ENCODE measurements around the gene TPP2.

The TPP2 gene

DNA sequence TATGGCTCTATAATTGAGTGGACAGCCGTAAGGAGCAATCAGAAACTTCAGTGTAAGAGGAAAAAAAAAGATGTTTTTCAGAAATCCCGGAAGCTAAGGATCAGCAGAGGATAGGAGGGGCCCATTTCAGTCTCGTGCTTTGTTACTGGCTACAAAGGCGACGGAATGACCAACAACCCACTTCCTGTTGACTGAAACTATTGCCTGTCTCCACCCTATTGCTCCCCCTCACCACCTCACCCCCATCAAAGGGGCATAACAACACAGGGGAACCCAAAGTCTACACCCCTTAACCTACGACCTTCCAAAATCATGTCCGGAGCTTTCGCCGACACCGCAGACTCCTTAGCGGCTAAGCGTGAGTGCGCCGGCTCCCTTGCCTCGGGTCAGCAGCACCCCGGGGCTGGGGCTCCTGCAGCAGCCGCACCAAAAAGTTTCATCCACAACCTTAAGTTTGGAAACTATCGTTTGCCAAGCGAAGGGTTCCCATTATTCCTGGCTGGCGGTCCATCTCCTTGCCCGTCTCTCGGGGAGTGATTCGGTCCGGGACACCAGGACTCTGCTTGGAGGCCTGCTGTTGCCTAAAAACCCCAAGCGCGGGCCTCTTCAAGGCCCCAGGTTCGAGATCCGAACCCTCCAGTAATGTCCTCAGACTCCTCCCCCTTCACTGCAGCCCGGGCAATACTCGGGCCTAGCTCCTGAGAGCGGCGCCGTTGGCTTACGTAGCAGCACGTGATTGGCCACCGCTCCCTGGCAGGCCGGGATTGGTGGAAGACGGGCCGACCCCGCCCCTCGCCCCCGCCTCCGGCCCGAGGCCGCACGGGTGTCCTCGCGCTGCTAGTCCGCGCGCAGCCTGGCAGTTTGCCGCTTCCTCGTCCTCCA is at the start of gene TPP2:
TSS of gene TPP2 (plus strand) at position 840 of the 882 bp plus-strand sequence. CDS start 53 bp downstream, outside the sequence.
- TF ChIP-seq, protein P1, sequence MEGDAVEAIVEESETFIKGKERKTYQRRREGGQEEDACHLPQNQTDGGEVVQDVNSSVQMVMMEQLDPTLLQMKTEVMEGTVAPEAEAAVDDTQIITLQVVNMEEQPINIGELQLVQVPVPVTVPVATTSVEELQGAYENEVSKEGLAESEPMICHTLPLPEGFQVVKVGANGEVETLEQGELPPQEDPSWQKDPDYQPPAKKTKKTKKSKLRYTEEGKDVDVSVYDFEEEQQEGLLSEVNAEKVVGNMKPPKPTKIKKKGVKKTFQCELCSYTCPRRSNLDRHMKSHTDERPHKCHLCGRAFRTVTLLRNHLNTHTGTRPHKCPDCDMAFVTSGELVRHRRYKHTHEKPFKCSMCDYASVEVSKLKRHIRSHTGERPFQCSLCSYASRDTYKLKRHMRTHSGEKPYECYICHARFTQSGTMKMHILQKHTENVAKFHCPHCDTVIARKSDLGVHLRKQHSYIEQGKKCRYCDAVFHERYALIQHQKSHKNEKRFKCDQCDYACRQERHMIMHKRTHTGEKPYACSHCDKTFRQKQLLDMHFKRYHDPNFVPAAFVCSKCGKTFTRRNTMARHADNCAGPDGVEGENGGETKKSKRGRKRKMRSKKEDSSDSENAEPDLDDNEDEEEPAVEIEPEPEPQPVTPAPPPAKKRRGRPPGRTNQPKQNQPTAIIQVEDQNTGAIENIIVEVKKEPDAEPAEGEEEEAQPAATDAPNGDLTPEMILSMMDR (IDR thresholded peaks at IDR 0.05; ENCODE audit: low read length): no peak
- TF ChIP-seq EZH2 (IDR thresholded peaks at IDR 0.05; ENCODE audit: borderline replicate concordance, low read length): no peak
- H3K4me1 ChIP-seq (ENCODE audit: insufficient read depth, low read length, severe bottlenecking): peaks cover 61% of the 10 kb centered on the region
- peak within 1 kb of the TSS; percentile 82 for H3K4me3 ChIP-seq (ENCODE audit: low read depth, low read length, poor library complexity, severe bottlenecking)
- peaks cover 4% of the 10 kb centered on the region; the same call in 1 of the 2 replicates for H3F3A ChIP-seq (ENCODE audit: insufficient read depth, low read length)
- H3K9me2 ChIP-seq (ENCODE audit: low read depth, low read length): no peaks in the 10 kb centered on the region
- H3K27ac ChIP-seq (ENCODE audit: low read depth, low read length, poor library complexity, severe bottlenecking): peak within 1 kb of the TSS; percentile 93
- H3K9ac ChIP-seq (ENCODE audit: low read length): peak within 1 kb of the TSS; percentile 92
- peaks cover 53% of the 10 kb centered on the region for H3K79me2 ChIP-seq (ENCODE audit: insufficient read depth, low read length)
- no peaks in the 10 kb centered on the region for H3K27me3 ChIP-seq (ENCODE audit: insufficient read depth, low read length)
- H4K20me1 ChIP-seq (ENCODE audit: insufficient read depth, low read length): no peaks in the 10 kb centered on the region
- H3K4me2 ChIP-seq (ENCODE audit: low read length): peak within 1 kb of the TSS; percentile 96
- no peaks in the 10 kb centered on the region for H3K9me3 ChIP-seq (ENCODE audit: low read length)
- peak within 1 kb of the TSS; percentile 27; the same call in 1 of the 2 replicates for H2AFZ ChIP-seq (ENCODE audit: low read length)
- H3K36me3 ChIP-seq (ENCODE audit: insufficient read depth, low read length): peaks cover 3% of the 10 kb centered on the region; the same call in 1 of the 2 replicates

DNA sequence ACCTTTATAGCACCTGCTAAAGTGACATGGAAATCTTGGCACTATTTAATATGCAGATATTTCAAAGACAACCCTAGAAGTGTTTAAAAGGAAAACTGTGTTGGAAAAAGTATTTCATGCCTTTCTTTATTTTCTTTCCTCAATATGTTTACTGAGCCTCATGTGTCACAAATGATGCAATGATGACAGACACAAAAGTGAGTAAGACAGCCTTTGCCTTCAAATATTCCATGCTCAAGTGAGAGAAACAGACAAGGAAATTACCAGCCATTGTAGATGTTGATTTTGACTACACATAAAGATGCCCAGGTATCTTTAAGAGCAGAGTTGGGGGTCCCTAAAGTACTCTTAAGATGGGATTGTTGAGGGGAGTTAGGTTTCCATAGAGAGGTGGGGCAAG is 48.0 kb upstream of the TPP2 start:
- Histone ChIP-seq H3K27ac (ENCODE audit: low read depth, low read length, poor library complexity, severe bottlenecking) (no peak overlapping the region), H3F3A (ENCODE audit: insufficient read depth, low read length) (no peaks in the 10 kb centered on the region), H3K9ac (ENCODE audit: low read length) (no peak overlapping the region), H4K20me1 (ENCODE audit: insufficient read depth, low read length) (no peaks in the 10 kb centered on the region), H3K79me2 (ENCODE audit: insufficient read depth, low read length) (no peaks in the 10 kb centered on the region), H2AFZ (ENCODE audit: low read length) (no peak overlapping the region), H3K4me2 (ENCODE audit: low read length) (no peak overlapping the region), H3K4me3 (ENCODE audit: low read depth, low read length, poor library complexity, severe bottlenecking) (no peak overlapping the region), H3K4me1 (ENCODE audit: insufficient read depth, low read length, severe bottlenecking) (no peaks in the 10 kb centered on the region), H3K27me3 (ENCODE audit: insufficient read depth, low read length) (no peaks in the 10 kb centered on the region), H3K36me3 (ENCODE audit: insufficient read depth, low read length) (no peaks in the 10 kb centered on the region), H3K9me3 (ENCODE audit: low read length) (no peaks in the 10 kb centered on the region), H3K9me2 (ENCODE audit: low read depth, low read length) (no peaks in the 10 kb centered on the region)
- TF ChIP-seq EZH2 (IDR thresholded peaks at IDR 0.05; ENCODE audit: borderline replicate concordance, low read length): no peak
- TF ChIP-seq, protein P1 (IDR thresholded peaks at IDR 0.05; ENCODE audit: low read length): no peak

DNA sequence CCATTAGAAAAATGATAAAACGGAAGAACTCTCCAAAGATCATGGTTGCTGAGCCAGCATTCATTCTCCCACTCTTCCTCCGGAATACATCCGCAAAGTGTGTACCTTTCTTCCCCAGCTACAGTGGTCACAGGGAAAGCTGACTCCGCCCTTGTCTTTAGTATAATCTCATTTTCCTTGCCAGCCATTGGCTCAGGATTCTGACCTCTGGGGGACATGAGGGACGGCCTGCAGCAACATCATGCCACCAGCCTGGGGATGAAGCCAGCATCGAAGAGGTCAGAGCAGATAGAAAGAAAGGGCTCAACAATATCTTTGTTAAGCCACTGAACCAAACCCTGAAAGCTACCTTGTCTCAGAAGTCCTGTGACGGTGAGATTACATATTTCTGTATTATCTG is 46.3 kb upstream of the TPP2 start:
- no peaks in the 10 kb centered on the region for H4K20me1 ChIP-seq (ENCODE audit: insufficient read depth, low read length)
- H3K4me3 ChIP-seq (ENCODE audit: low read depth, low read length, poor library complexity, severe bottlenecking): no peak overlapping the region
- H2AFZ ChIP-seq (ENCODE audit: low read length): no peak overlapping the region
- H3K27ac ChIP-seq (ENCODE audit: low read depth, low read length, poor library complexity, severe bottlenecking): no peak overlapping the region
- no peak overlapping the region for H3K4me2 ChIP-seq (ENCODE audit: low read length)
- no peaks in the 10 kb centered on the region for H3F3A ChIP-seq (ENCODE audit: insufficient read depth, low read length)
- no peaks in the 10 kb centered on the region for H3K9me3 ChIP-seq (ENCODE audit: low read length)
- H3K27me3 ChIP-seq (ENCODE audit: insufficient read depth, low read length): no peaks in the 10 kb centered on the region
- no peaks in the 10 kb centered on the region for H3K79me2 ChIP-seq (ENCODE audit: insufficient read depth, low read length)
- TF ChIP-seq, protein P1 (IDR thresholded peaks at IDR 0.05; ENCODE audit: low read length): no peak
- H3K9me2 ChIP-seq (ENCODE audit: low read depth, low read length): no peaks in the 10 kb centered on the region
- no peaks in the 10 kb centered on the region for H3K36me3 ChIP-seq (ENCODE audit: insufficient read depth, low read length)
- H3K4me1 ChIP-seq (ENCODE audit: insufficient read depth, low read length, severe bottlenecking): no peaks in the 10 kb centered on the region
- H3K9ac ChIP-seq (ENCODE audit: low read length): no peak overlapping the region
